Transverse colon (tissue), 4 donors: Measurements from ENCODE around the gene RB1. TPM values are rescaled to one million over a fixed set of nuclear protein-coding genes. Genes with fewer than 3 reads are reported as not detected.
A peak's percentile ranks its signal among the peaks of the same experiment; 100 is the strongest.

Source experiments
- DNase-seq: peaks from one replicate; pipeline ENCODE4 v3.0.0-alpha.2; 2019
- H3K27ac ChIP-seq, 4 donors: fragments of 200-600 bp; sonication (generic); 2 replicates each; pipeline ENCODE4 v1.5.1; 2016 to 2018; ENCODE audit warnings: inconsistent platforms in 4 of 4
- H3K27me3 ChIP-seq: fragments of 200-600 bp; sonication (generic); 2 replicates; pipeline ENCODE4 v1.5.1; 2017; ENCODE audit warnings: inconsistent platforms
- H3K36me3 ChIP-seq, 4 donors: fragments of 200-600 bp; sonication (generic); 2 replicates each; pipeline ENCODE4 v1.5.1; 2017 to 2019; ENCODE audit warnings: inconsistent platforms in 4 of 4
- H3K4me1 ChIP-seq, 4 donors: fragments of 200-600 bp; sonication (generic); 2 replicates each; pipeline ENCODE4 v1.5.1; 2017 to 2020; ENCODE audit warnings: inconsistent platforms in 4 of 4
- H3K4me3 ChIP-seq, 4 donors: fragments of 200-600 bp; sonication (generic); 1 replicate in 1 of 4; 2 replicates in 3 of 4; pipeline versions ENCODE4 v1.5.1 to v1.6.1; 2017 to 2019; ENCODE audit warnings: inconsistent platforms in 4 of 4
- H3K9me3 ChIP-seq, 2 donors: fragments of 200-600 bp; sonication (generic); 2 replicates each; pipeline ENCODE4 v1.5.1; 2017 to 2019; ENCODE audit warnings: inconsistent platforms in 2 of 2
- EP300 ChIP-seq: sonication (generic); formaldehyde crosslinking; IDR thresholded peaks from one replicate; pipeline ENCODE4 v1.6.1; 2017; ENCODE audit warnings: antibody characterized with exemption, low read depth
- POLR2A ChIP-seq: fragments of 450-650 bp; IDR thresholded peaks from one replicate; pipeline ENCODE4 v1.6.1; 2016; ENCODE audit warnings: antibody characterized with exemption, mild to moderate bottlenecking, moderate library complexity
- POLR2AphosphoS5 ChIP-seq, 3 donors: sonication (generic); formaldehyde crosslinking; IDR thresholded peaks; one replicate each; pipeline ENCODE4 v1.6.1; 2016; ENCODE audit warnings: antibody characterized with exemption in 3 of 3
- WGBS, 2 donors: methylation state at CpG; one replicate each; pipeline ENCODE4 v1.1.5; 2018; ENCODE audit warnings: low coverage in 1 of 2; 5-methylcytosine and 5-hydroxymethylcytosine counted together
- in situ Hi-C, 4 donors: fragments of 200-750 bp; cut with MboI; loops; one replicate each; pipeline versions ENCODE4 v1.15.0 to v1.15.1; 2017; ENCODE audit warnings: low sequenced_read_pairs in 3 of 4, low pct_ligation_motif_present in 1 of 4, low pct_unique_long_range_greater_than_20kb in 1 of 4
- intact Hi-C: fragments of 100-400 bp; cut with DNase I; formaldehyde crosslinking; loops from one replicate; pipeline ENCODE4 v1.15.1; 2023; ENCODE audit warnings: low total_unique reads
- total RNA-seq, 4 donors: library from RNA; depleted of rRNA; stranded (reverse); fragments of >200 nt; gene quantifications; one replicate each; pipeline ENCODE4 v1.1.0, GENCODE V29; 2016
- TF ChIP-seq, protein P1 (sequence below), 5 experiments: fragments of 200-600 bp in 3 of 5; fragments of 450-650 bp in 2 of 5; sonication (generic) in 3 of 5; IDR thresholded peaks; 1 replicate in 2 of 5; 2 replicates in 3 of 5; pipeline ENCODE4 v1.5.1; 2016 to 2017; ENCODE audit warnings: antibody characterized with exemption in 5 of 5, inconsistent platforms in 3 of 5, mild to moderate bottlenecking in 2 of 5, moderate library complexity in 1 of 5

RB1 gene
- total RNA-seq, 4 donors from 2014 or later: 14.6 to 31.0 (median 23.2) TPM

DNA sequence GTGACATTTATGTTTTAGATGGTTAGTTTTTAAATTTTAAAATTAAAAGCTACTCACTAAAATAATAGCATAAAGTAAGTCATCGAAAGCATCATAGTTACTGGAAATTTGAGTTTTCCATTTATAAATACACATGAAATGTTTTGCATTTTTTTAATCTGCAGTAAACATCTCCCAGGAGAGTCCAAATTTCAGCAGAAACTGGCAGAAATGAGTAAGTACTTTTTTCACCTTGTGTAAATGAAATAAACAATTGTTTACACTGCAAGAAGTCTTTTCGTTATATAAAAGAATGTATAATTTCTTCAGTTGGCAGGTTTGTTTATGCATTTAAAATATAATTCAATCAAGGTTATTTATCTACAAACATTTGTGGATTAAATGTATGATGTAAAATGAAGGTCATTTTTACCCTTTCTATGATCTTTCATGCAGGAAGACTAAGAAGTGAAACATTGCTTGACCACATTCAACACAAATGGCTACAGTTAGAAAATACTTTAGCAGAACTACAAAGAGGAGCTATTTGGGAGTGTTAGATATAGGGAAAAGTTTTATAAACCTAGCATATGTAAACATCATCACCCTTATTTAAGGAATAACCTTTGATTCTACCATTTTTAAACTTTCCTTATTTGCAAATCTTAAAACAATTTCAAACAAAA, 173.8 kb downstream of the RB1 start:
- peak overlapping the region in 1 of 4 donors; percentile 24 for H3K27ac ChIP-seq
- no peak for DNase-seq

DNA sequence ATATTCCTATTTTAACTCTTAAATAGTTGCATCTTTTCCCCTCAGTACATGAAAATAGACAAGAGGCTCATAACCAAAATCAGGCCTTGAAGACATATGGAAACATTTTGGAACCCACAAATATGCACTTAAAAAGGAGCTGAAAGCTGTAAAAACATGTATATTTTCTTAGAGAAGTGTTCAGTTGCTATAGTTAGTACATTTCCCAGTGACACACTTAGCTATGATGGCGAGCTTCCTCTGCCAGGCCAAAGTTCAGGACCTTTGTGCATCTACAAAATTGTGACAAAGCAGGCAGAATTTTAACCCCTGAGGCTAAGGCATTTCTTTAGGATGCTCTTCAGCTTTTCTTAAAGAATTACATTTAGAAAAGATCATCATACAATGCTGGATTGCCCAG, 174.8 kb downstream of the RB1 start:
- DNase-seq: no peak
- Histone ChIP-seq H3K4me1 (no peaks in the 10 kb centered on the region), H3K27me3 (no peaks in the 10 kb centered on the region), H3K9me3 (no peaks in the 10 kb centered on the region), H3K4me3 (no peak overlapping the region), H3K36me3 (peaks cover 0 to 5% (median 0%) of the 10 kb centered on the region in 4 donors), H3K27ac (no peak overlapping the region)
- WGBS, 2 donors: 70 to 75% methylated on average over 1 of the region's 1 CpG
- TF ChIP-seq POLR2AphosphoS5 (IDR thresholded peaks at IDR 0.05) (no peak), EP300 (no peak), POLR2A (no peak)
- TF ChIP-seq, protein P1, sequence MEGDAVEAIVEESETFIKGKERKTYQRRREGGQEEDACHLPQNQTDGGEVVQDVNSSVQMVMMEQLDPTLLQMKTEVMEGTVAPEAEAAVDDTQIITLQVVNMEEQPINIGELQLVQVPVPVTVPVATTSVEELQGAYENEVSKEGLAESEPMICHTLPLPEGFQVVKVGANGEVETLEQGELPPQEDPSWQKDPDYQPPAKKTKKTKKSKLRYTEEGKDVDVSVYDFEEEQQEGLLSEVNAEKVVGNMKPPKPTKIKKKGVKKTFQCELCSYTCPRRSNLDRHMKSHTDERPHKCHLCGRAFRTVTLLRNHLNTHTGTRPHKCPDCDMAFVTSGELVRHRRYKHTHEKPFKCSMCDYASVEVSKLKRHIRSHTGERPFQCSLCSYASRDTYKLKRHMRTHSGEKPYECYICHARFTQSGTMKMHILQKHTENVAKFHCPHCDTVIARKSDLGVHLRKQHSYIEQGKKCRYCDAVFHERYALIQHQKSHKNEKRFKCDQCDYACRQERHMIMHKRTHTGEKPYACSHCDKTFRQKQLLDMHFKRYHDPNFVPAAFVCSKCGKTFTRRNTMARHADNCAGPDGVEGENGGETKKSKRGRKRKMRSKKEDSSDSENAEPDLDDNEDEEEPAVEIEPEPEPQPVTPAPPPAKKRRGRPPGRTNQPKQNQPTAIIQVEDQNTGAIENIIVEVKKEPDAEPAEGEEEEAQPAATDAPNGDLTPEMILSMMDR (IDR thresholded peaks at IDR 0.05): no peak
- in situ Hi-C loops: no loop called here
- intact Hi-C loops: no loop called here

More for the DNA sequence above, 173.8 kb downstream of the RB1 start:
- H3K9me3 ChIP-seq: no peaks in the 10 kb centered on the region
- TF ChIP-seq EP300: no peak
- TF ChIP-seq, protein P1 (IDR thresholded peaks at IDR 0.05): no peak
- no peak for TF ChIP-seq POLR2A
- no peak for TF ChIP-seq POLR2AphosphoS5 (IDR thresholded peaks at IDR 0.05)
- intact Hi-C loops (no loop called here), in situ Hi-C loops (no loop called here)
- no peaks in the 10 kb centered on the region for H3K4me1 ChIP-seq
- no peaks in the 10 kb centered on the region for H3K27me3 ChIP-seq
- H3K4me3 ChIP-seq: no peak overlapping the region
- 83 to 95% methylated on average over 2 of the region's 2 CpGs for WGBS, 2 donors
- H3K36me3 ChIP-seq: peaks cover 0 to 5% (median 0%) of the 10 kb centered on the region in 4 donors

DNA sequence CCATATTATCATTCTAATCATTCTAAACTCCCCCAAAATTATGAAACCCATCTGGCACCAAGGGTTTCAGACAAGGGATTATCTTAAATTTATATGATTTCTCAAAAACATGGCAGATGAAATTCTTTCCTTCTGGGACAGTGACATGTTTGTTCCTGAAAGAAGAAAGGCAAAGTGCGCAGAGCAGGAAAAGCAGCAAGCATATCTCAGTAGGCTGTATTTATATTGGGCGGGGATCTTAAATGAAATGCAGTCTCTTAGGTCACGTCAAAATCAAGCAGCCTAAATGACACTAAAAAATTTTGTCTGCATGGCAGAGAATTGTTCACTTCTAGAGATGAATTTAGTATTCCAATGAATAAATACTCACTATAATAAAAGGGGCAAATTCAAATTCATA, 180.0 kb downstream of the RB1 start:
- no peaks in the 10 kb centered on the region for H3K9me3 ChIP-seq
- WGBS, 2 donors: 74 to 86% methylated on average over 3 of the region's 3 CpGs
- H3K36me3 ChIP-seq: peaks cover 0 to 5% (median 0%) of the 10 kb centered on the region in 4 donors
- H3K4me1 ChIP-seq: no peaks in the 10 kb centered on the region
- intact Hi-C loops: no loop called here
- TF ChIP-seq POLR2A (no peak), EP300 (no peak), POLR2AphosphoS5 (IDR thresholded peaks at IDR 0.05) (no peak)
- TF ChIP-seq, protein P1 (IDR thresholded peaks at IDR 0.05): no peak
- no peak overlapping the region for H3K4me3 ChIP-seq
- H3K27me3 ChIP-seq: no peaks in the 10 kb centered on the region
- H3K27ac ChIP-seq: no peak overlapping the region
- in situ Hi-C loops: no loop called here
- DNase-seq: no peak

DNA sequence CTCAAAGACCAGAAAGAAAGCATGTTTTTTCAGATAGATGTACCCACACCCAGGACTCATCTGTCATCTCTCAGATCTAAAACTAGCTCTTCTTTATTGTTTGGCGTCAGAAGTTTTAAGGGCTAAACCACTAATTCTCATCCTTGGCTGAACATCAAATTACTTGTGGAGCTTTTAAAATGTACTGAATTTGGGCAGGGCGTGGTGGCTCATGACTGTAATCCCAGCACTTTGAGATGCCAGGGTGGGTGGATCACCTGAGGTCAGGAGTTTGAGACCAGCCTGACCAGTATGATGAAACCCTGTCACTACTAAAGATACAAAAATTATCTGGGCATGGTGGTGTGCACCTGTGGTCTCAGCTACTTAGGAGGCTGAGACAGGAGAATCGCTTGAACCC, 181.9 kb downstream of the RB1 start:
- H3K27ac ChIP-seq: no peak overlapping the region
- H3K4me3 ChIP-seq: no peak overlapping the region
- no peaks in the 10 kb centered on the region for H3K27me3 ChIP-seq
- H3K4me1 ChIP-seq: no peaks in the 10 kb centered on the region
- peaks cover 0 to under 1% (median 0%) of the 10 kb centered on the region in 4 donors for H3K36me3 ChIP-seq
- intact Hi-C loops (no loop called here), in situ Hi-C loops (no loop called here)
- 92 to 97% methylated on average over 3 of the region's 3 CpGs for WGBS, 2 donors
- DNase-seq: no peak
- no peaks in the 10 kb centered on the region for H3K9me3 ChIP-seq
- TF ChIP-seq POLR2AphosphoS5 (IDR thresholded peaks at IDR 0.05): no peak
- TF ChIP-seq POLR2A: no peak
- TF ChIP-seq EP300: no peak
- TF ChIP-seq, protein P1 (IDR thresholded peaks at IDR 0.05): no peak
